Epithelial cell of prostate (primary cell): ENCODE results near the gene PANX3.
A peak's percentile ranks its signal among the peaks of the same experiment; 100 is the strongest.
"Not testable (repeated sequence)": the region's sequence is repeated elsewhere in the genome, so short reads cannot be mapped to it uniquely, and the experiment has no call there.

ENCODE experiments used
- DNase-seq: peaks from one replicate; pipeline ENCODE4 v3.0.0-alpha.2; 2011; ENCODE audit warnings: low read depth, low spot score
- H3K27ac ChIP-seq: fragments of 450-650 bp; 2 replicates; pipeline ENCODE4 v1.5.1; 2017; ENCODE audit warnings: mild to moderate bottlenecking

PANX3 gene, protein sequence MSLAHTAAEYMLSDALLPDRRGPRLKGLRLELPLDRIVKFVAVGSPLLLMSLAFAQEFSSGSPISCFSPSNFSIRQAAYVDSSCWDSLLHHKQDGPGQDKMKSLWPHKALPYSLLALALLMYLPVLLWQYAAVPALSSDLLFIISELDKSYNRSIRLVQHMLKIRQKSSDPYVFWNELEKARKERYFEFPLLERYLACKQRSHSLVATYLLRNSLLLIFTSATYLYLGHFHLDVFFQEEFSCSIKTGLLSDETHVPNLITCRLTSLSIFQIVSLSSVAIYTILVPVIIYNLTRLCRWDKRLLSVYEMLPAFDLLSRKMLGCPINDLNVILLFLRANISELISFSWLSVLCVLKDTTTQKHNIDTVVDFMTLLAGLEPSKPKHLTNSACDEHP

DNA sequence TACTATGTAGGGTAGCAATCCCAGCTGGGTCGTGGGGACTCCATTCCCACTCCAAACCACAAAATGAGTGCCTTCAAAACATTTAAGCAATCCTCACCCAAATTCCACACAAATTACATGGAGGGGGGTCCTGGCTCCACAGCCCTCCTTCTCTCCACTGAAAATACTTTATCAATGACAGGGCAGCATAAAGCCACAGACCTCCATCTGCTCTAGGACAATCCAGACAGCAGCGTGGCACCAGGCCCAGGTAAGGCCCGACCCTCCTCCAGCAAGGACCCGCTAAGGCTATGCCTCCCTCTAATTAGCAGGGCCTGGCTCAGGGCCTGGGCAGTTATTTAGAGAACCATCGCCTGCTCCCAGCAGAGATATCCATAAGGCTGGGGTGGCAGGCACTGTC is at the start of gene PANX3:
Gene PANX3, plus strand, starts transcription at position 365 of the 400 bp plus-strand sequence. CDS start 129 bp downstream, outside the sequence.
- no peak for DNase-seq
- no peak within 1 kb of the TSS for H3K27ac ChIP-seq

DNA sequence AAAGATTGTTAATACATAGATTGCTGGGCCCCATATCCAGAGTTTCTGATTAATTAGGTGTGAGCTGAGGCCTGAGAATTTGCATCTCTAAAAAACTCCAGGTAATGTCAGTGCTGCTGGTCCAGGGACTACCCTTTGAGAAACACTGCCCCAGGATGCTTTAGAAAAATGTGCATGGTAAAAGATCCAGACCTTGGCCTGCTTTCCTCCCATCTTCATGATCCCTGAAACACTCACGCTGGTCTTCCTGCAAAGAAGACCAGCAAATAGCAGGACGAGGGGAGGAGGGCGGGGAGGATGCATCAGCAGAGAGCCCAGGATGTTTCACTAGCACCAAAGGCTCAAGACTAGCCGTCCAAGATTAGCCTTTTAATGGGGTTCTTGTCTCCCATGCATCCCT is 41.5 kb upstream of the PANX3 start, which contains the start of gene OR8A1:
Gene OR8A1, plus strand, starts transcription at position 301 of the 400 bp plus-strand sequence. CDS start 123 bp downstream, outside the sequence.
- no peak for DNase-seq
- no peak within 1 kb of the TSS for H3K27ac ChIP-seq

DNA sequence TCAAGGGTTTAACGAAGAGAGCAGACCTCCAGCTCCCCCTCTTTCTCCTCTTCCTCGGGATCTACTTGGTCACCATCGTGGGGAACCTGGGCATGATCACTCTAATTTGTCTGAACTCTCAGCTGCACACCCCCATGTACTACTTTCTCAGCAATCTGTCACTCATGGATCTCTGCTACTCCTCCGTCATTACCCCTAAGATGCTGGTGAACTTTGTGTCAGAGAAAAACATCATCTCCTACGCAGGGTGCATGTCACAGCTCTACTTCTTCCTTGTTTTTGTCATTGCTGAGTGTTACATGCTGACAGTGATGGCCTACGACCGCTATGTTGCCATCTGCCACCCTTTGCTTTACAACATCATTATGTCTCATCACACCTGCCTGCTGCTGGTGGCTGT is 41.1 kb upstream of the PANX3 start:
- no peak for DNase-seq
- H3K27ac ChIP-seq = no peak overlapping the region

DNA sequence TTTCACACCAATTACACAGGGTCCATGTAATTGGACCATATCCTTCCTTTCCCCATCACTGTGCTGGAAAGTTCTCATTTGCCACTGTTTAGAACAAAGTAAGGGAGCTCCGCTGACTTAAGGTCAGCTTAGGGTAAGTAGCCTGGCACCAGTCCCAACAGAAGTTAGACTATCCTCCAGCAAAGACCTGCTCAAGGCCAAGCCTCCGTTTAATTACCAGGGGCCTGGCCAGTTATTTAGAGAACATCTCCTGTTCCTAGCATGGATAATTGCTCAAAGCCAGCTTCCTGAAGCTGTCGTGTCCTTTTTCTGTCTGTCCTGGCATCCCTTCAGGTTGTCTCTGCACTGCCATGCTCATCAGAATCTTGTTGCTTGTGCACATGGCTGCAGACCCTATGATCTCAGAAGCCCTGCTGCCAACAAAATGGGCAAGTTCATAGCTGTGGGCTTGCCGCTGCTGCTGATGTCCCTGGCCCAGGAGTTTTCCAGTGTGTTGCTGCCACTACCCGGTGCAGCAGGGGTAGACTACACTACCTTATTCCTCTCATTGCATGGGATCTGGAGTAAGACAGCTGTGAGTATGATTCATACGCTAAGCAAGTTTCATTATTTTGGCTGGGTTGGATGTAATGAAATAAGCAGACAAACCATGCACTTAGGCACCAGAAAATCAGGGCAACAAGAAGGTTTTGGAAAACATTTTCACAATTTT is 33.4 kb upstream of the PANX3 start:
- H3K27ac ChIP-seq = no peak overlapping the region
- no peak for DNase-seq

DNA sequence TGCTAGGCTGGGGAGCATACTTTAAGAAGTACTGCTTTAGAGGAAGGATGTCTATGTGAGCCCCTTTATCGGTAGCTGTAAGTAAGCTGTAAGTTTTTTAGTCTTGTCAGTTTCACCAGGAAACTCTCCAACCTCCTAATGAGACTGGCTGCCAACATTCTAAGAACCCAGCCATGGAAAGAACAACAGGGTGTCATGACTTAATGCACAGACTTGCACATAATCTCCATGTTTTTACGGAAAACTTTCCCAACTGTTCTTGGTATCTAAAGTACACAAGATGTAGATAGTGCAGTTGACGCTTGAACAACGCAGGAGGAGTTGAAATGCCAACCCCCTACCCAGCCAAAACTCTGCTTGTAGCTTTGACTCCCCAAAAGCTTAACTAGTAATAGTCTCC is 32.5 kb upstream of the PANX3 start:
- no peak for DNase-seq
- no peak overlapping the region for H3K27ac ChIP-seq

DNA sequence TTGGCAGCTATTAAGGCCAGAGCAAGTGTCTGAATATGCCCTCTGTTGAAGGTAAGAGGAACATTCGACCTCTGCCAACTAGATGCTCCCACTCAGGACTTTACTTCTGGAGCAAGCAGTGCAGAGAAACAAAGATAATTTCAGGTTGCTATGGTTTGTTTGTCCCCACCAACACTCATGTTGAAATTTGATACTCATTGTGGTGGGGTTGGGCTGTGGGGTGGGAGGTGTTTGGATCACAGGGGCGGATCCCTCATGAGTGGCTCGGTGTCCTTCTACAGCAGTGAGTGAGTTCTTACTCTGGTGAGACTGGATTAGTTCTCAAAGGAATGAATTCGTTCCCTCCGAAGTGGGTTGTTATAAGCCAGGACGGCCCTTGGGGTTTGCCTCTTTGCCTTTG is 29.4 kb upstream of the PANX3 start:
- H3K27ac ChIP-seq = no peak overlapping the region

DNA sequence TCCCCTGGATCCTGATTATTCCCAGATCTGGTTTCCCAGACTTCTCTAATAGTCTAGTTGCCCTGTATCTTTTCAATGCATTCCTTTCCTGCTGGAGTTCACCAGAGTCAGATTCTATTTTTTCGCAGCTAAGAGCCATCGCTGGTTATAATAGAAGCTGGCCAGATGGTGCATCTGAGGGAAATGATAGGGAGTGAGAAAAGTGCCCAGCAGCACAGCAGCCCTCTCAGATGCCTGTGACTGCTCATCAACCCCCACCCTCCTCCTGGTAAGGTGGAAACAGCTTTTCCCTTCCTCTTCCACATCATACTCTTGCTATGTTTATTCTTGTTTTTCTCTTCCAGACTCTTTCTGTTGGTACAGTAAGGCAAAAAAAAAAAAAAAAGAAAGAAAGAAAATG is 28.7 kb upstream of the PANX3 start:
- H3K27ac ChIP-seq = no peak overlapping the region
- DNase-seq = no peak

More for the DNA sequence above, 29.4 kb upstream of the PANX3 start:
- no peak for DNase-seq

DNA sequence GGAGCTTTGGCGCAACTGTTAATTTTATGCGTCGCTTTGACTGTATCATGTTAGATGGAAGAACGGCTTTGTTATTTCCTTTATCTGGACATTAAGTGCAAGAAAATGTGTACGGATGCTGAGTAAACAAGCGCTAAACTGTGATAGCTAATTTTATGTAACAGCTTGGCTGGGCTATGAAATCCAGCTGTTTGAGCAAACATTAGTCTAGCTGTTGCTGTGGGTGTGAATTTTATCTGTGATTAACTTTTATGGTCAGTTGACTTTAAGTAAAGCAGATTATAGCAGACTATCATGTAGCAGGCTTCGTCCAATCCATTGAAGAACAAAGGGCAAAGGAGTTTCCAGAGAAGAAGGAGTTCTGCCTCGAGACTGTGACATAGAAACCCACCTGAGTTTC is 27.4 kb upstream of the PANX3 start:
- no peak overlapping the region for H3K27ac ChIP-seq
- no peak for DNase-seq

DNA sequence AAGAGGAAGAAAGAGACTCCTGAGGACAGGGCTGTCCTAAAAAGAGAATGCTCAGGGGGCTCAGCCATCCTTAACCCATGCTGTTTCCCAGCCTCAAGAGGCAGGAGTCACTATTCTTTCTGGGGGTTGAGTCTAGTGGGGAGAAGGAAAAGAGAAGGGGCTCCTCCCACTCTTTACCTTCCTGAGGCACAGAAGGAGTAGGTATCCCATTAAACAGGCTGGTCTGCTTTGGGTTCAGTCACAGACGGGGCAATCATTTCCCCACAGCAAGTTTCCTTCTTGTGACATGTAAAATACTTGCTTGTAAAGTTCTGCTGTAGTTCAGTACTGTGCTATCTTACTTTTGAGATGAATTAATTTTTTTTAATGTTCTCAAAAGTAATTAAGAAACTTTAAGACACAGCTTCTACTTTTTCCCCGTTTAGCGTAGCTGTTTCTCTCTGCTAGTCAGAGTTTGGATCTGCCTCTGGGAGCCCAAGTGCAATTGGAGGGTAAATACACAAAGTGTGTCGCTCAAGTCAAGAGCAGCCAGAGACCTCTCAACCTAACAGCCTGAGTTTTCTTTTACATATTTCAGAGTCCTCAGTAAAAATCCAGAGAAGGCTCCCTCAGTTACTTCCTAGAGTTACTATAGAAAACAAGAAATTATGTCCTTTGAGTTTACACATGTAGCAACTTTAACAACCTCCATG is 26.4 kb upstream of the PANX3 start:
- DNase-seq = no peak
- no peak overlapping the region for H3K27ac ChIP-seq

DNA sequence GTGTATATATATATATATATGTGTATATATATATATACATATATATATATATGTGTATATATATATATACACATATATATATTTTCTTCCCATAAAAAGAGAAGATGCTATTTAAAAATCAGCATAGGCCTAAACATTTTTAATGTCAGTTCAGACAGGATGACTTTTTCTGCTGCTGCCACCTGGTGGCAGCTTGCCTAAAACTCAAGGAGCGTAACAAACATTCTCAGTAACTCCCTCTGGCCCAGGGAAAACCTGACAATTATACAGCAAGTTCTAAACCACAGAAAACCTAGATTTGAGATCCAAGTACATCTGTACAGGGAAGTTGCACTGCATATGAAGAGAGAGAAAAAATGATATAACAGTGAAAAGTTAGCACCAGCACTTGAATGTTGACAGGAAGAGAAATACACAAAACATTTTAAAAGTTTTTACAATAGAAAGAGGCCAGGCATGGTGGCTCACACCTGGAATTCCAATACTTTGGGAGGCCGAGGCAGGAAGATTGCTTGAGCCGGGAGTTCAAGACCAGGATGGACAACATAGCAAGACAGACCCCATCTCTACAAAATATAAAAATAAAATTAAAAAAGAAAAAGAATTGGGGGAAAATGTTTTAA is 24.9 kb upstream of the PANX3 start:
- no peak overlapping the region for H3K27ac ChIP-seq
- no peak for DNase-seq

DNA sequence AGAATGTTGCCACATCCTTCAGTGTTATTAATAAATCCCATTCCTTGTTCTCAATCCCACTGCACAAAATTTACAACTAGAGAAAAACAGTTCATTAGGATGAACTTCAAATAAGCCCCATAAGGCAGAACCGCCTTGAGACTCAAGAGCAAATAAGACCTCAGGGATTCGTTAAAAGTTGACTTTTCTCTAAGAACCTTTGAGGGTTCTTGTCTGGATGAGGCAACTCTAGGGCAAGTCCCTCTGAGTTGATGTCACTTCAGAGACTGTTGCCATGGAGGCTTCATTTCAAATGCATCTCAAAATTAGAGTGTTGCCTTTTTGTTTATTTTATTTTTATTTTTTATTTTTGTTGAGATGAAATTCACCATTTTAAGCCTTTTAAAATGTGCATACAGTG is 19.8 kb upstream of the PANX3 start:
- H3K27ac ChIP-seq = no peak overlapping the region

DNA sequence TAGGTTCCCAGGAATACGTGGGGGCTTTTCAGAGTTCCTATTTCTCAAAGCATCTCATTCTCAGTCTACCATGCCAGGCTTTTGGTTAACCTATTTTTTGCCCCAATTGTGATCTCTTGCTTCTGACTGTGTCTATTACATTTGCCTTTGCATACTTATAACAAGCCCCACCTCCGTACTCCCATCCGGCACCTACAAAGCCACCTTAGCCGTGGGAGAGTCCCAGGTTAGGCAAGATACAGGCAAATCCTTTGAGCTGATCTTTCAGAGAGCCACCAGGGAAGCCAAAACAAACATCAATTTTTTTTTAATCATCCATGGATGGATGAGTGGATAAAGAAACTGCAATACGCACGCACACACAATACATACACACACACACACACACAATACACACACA is 18.6 kb upstream of the PANX3 start:
- H3K27ac ChIP-seq = no peak overlapping the region
- no peak for DNase-seq

More for the DNA sequence above, 19.8 kb upstream of the PANX3 start:
- DNase-seq = no peak

DNA sequence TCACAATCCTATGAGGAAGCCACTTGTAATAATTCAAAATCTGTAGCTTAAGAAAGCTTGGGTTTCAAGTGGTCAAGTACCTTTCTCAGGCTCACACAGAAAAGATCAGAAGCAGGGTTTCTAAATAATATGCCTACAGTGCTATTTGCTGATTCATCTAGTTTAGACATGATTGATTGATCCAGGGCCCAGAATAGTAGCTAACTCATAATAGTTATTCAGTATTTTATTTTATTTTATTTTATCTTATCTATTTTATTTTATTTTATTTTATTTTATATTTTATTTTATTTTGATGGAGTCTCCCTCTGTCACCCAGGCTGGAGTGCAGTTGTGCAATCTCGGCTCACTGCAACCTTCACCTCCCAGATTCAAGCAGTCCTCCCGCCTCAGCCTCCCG is 15.9 kb upstream of the PANX3 start:
- no peak for DNase-seq
- no peak overlapping the region for H3K27ac ChIP-seq

DNA sequence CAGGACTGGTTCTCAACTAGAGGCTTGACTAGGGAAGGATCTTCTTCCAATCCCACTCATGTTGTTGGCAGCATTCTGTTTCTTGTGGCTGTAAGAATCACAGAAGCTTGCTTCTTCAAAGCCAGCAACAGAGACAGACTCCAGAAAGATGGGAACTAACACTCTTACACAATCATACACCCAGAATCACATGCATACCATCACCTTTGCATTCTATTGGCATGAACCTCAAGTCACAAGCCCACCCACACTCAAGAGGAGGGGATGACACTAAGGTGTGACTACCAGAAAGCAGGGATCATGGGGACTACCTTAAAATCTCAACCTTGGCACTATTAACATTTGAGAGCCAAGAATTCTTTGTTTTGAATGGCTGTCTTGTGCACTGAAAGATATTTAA is 13.6 kb upstream of the PANX3 start:
- H3K27ac ChIP-seq = no peak overlapping the region
- DNase-seq = no peak

DNA sequence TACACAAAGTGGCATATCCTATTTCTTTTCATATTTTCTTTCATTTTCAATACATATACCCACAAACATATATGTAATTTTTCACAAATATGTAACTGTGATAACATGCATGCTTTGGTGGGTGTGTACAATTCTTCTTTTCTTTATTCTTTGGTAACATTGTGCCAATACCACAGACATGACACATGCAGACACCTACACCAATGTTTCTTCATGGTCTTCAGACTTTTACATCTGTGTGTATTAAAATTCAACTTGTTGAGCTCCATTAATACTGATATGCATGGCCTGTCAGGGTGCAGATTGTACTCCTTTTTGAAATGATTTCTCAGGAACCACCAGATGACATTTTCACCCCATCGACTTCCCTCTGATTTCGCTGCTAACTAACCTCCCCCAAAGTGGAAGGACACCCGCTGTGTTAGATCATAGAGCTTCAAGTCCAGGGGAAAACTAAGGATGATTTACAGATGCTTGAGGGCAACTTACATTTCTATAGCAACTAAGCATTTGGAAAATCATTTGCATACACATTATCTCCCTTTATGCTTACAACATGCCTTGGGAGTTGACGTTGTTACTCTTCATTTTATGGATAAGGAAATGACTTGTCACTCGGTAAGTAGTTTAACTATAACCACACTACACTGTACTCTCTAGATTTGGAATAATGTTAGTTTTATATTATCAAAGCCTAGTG is 10.5 kb upstream of the PANX3 start:
- no peak for DNase-seq
- H3K27ac ChIP-seq = no peak overlapping the region

DNA sequence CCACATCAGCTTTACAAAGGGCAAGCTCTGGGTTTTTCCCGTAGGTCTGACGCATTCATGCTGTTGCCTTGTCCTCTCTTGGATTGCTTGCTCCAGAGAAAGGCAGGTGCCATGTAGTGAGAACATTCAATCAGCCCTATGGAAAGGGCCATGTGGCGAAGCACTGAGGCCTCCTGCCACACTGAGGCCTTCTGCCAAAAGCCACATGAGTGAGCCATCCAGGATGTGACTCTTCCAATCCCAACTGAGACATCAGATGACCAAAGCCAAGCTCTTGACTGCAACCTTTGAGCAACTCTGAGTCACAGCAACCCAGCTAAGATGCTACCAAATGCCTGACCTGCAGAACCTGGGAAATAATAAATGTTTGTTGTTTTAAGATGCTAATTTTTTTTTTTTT is 9.0 kb upstream of the PANX3 start:
- H3K27ac ChIP-seq = peak overlapping the region; percentile 21
- DNase-seq = no peak

DNA sequence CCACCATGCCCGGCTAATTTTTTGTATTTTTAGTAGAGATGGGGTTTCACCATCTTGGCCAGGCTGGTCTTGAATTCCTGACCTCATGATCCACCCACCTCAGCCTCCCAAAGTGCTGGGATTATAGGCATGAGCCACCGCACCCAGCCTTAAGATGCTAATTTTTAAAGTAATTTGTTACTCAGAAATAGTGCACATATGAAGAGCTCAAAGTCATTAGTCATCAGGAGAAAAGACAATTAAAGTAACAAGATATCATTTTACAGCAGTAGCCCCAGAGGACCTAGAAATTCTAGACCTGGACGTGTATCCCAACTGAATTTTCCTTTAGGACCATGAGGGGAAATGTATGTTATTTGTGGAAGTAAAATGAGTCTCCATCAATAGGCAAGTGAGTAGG is 8.5 kb upstream of the PANX3 start:
- not testable (repeated sequence) for DNase-seq, H3K27ac ChIP-seq

DNA sequence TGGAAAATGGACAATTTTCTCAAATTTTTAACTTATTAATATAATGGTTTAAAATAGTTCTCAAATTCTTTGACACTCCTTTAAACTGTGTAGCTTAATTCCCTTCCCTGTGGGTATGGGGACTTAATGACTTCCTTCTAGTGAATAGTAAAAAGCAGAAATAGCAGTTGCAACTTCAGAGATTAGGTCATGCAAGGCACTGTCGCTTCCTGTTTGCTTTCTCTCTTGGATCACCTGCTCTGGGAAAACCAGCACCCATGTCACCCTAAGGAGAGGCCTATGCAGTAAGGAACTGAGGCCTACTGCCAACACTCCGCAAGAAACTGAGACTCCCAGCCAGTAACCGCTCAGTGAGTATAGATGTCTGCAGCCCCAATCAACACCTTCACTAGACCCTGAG is 5.5 kb upstream of the PANX3 start:
- no peak for DNase-seq
- H3K27ac ChIP-seq = no peak overlapping the region

DNA sequence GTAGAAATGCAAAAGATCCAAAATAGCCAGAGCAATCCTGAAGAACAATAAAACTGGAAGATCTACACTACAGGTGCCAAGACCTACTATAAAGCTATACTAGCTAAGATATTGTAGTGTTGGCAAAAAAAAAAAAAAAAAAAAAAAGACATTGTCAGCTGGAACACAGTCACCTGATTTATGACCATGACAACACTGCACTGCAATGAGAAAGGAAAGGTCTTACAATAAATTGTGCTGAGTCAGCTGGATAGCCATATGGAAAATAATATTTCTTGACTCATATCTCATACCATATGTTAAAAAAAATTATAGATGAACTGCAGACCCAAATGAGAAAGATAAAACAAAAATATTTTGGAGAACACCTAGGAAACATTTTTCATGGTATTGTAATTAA is 3.1 kb upstream of the PANX3 start:
- H3K27ac ChIP-seq = no peak overlapping the region
- no peak for DNase-seq

DNA sequence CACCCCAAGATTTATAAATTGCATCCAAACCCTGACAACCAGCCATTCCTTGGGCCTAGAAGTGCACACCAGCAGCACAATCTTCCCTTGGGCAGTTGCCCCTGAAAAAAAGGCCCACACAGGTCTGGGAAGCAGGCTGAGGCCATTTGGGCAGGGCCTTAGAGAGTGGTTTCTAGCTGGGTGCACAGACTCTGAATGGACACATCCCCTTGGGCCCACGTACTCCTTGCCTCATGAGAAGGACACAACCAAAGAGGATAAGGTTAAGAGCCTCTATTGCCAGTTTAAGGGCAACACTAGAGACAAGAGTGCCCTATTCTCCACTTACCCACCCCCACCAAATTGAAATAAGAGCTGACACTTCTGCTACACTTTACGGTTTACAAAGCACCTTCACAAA is 933 bp upstream of the PANX3 start:
- H3K27ac ChIP-seq = no peak overlapping the region
- DNase-seq = no peak
